Small intestine (tissue), 7 donors: Measurements from ENCODE around the gene TMC6. TPM values are rescaled to one million over a fixed set of nuclear protein-coding genes. Genes with fewer than 3 reads are reported as not detected.
A peak's percentile ranks its signal among the peaks of the same experiment; 100 is the strongest.

Source experiments
- DNase-seq, 2 donors: peaks; one replicate each; pipeline versions ENCODE4 v3.0.0 to v3.0.0-alpha.2; 2013
- FAIRE-seq: peaks from 2 replicates; lab custom pipeline; 2012; peaks lifted over from hg19 to GRCh38; lab: Jason Lieb, UNC
- H3K27ac ChIP-seq, 3 donors: one replicate each; pipeline ENCODE4 v1.5.1; 2013; ENCODE audit warnings: low read length in 2 of 3, mild to moderate bottlenecking in 2 of 3, control low read depth in 1 of 3, inconsistent platforms in 1 of 3, low read depth in 1 of 3, moderate library complexity in 1 of 3
- H3K27me3 ChIP-seq, 3 donors: one replicate each; pipeline ENCODE4 v1.6.1; 2013; ENCODE audit warnings: low read length in 3 of 3, inconsistent platforms in 1 of 3; ENCODE audit not compliant: control insufficient read depth in 3 of 3, insufficient read depth in 3 of 3
- H3K36me3 ChIP-seq, 3 donors: one replicate each; pipeline ENCODE4 v1.6.1; 2013; ENCODE audit warnings: low read length in 3 of 3, inconsistent platforms in 1 of 3, low read depth in 1 of 3, mild to moderate bottlenecking in 1 of 3, moderate library complexity in 1 of 3; ENCODE audit not compliant: control insufficient read depth in 3 of 3, insufficient read depth in 2 of 3
- H3K4me1 ChIP-seq, 3 donors: one replicate each; pipeline ENCODE4 v1.6.1; 2013; ENCODE audit warnings: low read length in 2 of 3, inconsistent platforms in 1 of 3, low read depth in 1 of 3, mild to moderate bottlenecking in 1 of 3, moderate library complexity in 1 of 3; ENCODE audit not compliant: control insufficient read depth in 3 of 3, insufficient read depth in 2 of 3
- H3K4me3 ChIP-seq, 3 donors: one replicate each; pipeline ENCODE4 v1.5.1; 2013; ENCODE audit warnings: low read length in 3 of 3, control low read depth in 1 of 3, inconsistent platforms in 1 of 3, low read depth in 1 of 3, mild to moderate bottlenecking in 1 of 3, moderate library complexity in 1 of 3
- H3K9me3 ChIP-seq, 2 donors: one replicate each; pipeline ENCODE4 v1.6.1; 2013; ENCODE audit warnings: low read depth in 1 of 2, low read length in 1 of 2; ENCODE audit not compliant: control insufficient read depth in 2 of 2, insufficient read depth in 1 of 2
- WGBS, 3 donors: extraction: QIAGEN DNeasy Blood & Tissue Kit; methylation state at CpG; one replicate each; pipeline ENCODE4 v1.1.7; 2013; 5-methylcytosine and 5-hydroxymethylcytosine counted together
- polyA plus RNA-seq, 4 donors: library from polyadenylated mRNA; stranded (reverse) in 3 of 4; unstranded in 1 of 4; fragments of 200-250 nt in 3 of 4; fragments of 120-200 nt in 1 of 4; gene quantifications; one replicate each; pipeline versions ENCODE4 v1.2.1 to v1.2.3, GENCODE V29; 2013
- donor health status: healthy with polysubstance abuse.
- donor health status: control.
- donor health status: control.
- donor health status: Bipolar disorder and iron deficiency.
- donor health status: healthy.

TMC6 gene
- polyA plus RNA-seq, 4 donors: 29.7 to 69.6 (median 50.5) TPM

DNA sequence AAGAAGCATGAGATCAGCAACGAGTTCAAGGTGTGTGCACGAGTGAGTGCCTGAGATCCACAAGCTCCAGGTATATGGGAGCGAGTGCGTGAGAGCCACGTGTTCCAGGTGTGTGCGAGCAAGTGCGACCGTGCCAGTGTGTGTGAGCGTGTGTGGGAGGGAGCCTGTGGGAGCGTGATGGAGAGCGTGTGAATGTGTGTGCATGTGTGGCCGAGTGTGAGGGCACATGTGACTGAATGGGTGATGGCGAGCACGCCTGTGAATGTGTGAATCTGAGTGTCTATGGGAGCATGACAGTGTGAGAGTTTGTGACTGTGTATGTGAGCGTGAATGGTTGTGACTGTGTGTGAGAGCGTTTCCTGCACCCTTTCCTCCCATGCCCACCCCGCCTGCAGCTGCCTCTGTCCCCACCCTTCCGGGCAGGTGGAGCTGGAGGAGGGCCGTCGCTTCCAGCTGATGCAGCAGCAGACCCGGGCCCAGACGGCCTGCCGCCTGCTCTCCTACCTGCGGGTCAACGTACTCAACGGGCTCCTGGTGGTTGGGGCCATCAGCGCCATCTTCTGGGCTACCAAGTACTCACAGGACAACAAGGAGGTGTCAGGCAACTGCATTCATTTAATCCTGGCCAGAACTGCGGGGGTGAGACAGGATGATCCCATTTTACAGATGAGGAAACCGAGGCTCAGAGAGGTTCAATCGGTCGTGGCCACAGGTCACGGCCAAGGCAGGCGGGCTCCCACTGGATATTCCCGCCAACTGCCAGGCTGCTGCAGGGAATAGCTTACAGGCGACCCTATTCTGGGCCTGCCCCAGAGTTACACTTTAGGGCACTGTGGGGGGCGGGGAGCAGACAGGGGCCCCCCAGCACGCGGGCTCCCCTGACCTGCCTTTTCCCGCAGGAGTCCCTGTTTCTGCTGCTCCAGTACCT is 5.7 kb upstream of the TMC6 start:
- FAIRE-seq: no peak
- no peaks in the 10 kb centered on the region for H3K9me3 ChIP-seq
- 44 to 48% (median 48%) methylated on average over 35 to 39 of the region's 39 CpGs for WGBS, 3 donors
- H3K27me3 ChIP-seq: peaks cover 0 to 15% (median 0%) of the 10 kb centered on the region in 3 donors
- no peak overlapping the region for H3K27ac ChIP-seq
- H3K4me1 ChIP-seq: peaks cover 0 to 39% (median 0%) of the 10 kb centered on the region in 3 donors
- H3K36me3 ChIP-seq: peaks cover 0 to 3% (median 0%) of the 10 kb centered on the region in 3 donors
- DNase-seq: peak; percentile 73 to 78
- no peak overlapping the region for H3K4me3 ChIP-seq

DNA sequence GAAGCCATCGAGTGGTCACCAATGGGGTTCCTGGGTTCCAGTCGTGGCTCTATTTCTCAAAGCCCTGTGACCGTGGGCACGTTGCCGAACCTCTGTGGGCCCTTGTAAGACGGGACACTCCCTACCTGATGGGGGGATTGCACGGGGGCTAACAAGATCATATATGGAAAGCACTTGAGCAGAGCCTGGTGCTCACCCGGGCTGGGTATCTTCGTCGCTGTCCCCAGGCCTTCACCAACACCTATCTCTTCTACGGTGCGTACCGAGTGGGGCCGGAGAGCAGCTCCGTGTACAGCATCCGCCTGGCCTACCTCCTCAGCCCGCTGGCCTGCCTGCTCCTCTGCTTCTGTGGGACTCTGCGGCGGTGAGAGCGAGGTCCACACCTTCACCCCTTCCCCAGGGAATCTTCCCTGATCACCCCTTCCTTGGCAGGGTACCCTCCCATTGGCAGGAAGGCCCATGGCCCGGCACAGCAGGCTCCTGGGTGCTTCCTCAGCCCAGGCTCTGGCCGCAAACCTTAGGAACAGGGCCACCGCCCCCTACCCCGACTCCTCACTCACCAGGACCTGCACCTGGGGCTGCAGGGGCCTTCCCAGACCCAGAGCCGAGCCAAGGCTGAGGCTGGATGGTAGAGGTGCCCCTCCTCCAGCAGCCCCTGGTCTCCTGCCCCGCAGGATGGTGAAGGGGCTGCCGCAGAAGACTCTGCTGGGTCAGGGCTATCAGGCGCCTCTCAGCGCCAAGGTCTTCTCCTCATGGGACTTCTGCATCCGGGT is 4.8 kb upstream of the TMC6 start:
- H3K4me1 ChIP-seq: peaks cover 0 to 43% (median 0%) of the 10 kb centered on the region in 3 donors
- FAIRE-seq (no peak), DNase-seq (no peak)
- H3K27me3 ChIP-seq: peaks cover 0 to 15% (median 0%) of the 10 kb centered on the region in 3 donors
- no peaks in the 10 kb centered on the region for H3K9me3 ChIP-seq
- WGBS, 3 donors: 79 to 85% (median 82%) methylated on average over 30 of the region's 30 CpGs
- no peak overlapping the region for H3K27ac ChIP-seq
- H3K4me3 ChIP-seq: no peak overlapping the region
- peaks cover 0 to 3% (median 0%) of the 10 kb centered on the region in 3 donors for H3K36me3 ChIP-seq

DNA sequence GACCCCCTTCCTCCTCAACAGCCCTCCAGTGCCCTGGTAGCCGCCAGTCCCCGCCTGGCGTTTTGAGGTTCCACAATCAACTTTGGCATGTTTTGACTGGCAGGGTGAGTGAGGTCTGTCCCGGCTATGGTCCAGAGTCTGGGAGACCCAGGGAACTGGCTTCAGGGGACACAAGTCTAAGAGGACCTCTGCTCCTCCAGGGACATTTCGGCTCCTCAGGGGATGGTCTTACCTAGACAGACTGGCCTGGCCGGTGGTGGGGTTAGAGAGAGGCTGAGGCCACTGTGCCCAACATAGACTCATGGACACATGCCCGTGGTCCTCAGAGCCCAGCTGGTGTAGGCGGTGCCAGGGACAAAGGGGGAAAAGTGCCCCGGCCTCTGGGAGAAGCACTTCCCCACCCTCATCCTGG is 4.2 kb upstream of the TMC6 start:
- DNase-seq (no peak), FAIRE-seq (no peak)
- Histone ChIP-seq H3K9me3 (no peaks in the 10 kb centered on the region), H3K36me3 (peaks cover 0 to 3% (median 0%) of the 10 kb centered on the region in 3 donors), H3K4me3 (peak overlapping the region in 1 of 3 donors; percentile 59), H3K27me3 (peaks cover 0 to 15% (median 0%) of the 10 kb centered on the region in 3 donors), H3K4me1 (peaks cover 0 to 45% (median 0%) of the 10 kb centered on the region in 3 donors), H3K27ac (no peak overlapping the region)
- WGBS, 3 donors: 56 to 80% (median 74%) methylated on average over 9 of the region's 9 CpGs

- WGBS, 3 donors: 2 to 15% (median 10%) methylated on average over 23 to 38 of the region's 38 CpGs
- FAIRE-seq (no peak), DNase-seq (peak; percentile 58 to 83)
- Histone ChIP-seq H3K9me3 (no peaks in the 10 kb centered on the region), H3K4me3 (peak overlapping the region; percentile 29 to 59 (median 58)), H3K4me1 (peaks cover 0 to 45% (median under 1%) of the 10 kb centered on the region in 3 donors), H3K36me3 (peaks cover 0 to 3% (median 0%) of the 10 kb centered on the region in 3 donors), H3K27me3 (peaks cover 0 to 15% (median 0%) of the 10 kb centered on the region in 3 donors), H3K27ac (no peak overlapping the region)
Observed at GRCh38 chr17:78132084-78132676, 3.6 kb upstream of the TMC6 start.

- Histone ChIP-seq H3K9me3 (no peaks in the 10 kb centered on the region), H3K4me3 (peak overlapping the region; percentile 29 to 59 (median 58)), H3K27ac (peak overlapping the region in 1 of 3 donors; percentile 53), H3K27me3 (peaks cover 0 to 15% (median 0%) of the 10 kb centered on the region in 3 donors), H3K4me1 (peaks cover 2 to 42% (median 6%) of the 10 kb centered on the region in 3 donors), H3K36me3 (peaks cover 0 to 10% (median under 1%) of the 10 kb centered on the region in 3 donors)
- 17 to 22% (median 20%) methylated on average over 52 to 74 of the region's 74 CpGs for WGBS, 3 donors
- DNase-seq (peak in 1 of 2 donors; percentile 60), FAIRE-seq (no peak)
Observed at GRCh38 chr17:78131172-78132083, 2.9 kb upstream of the TMC6 start.

DNA sequence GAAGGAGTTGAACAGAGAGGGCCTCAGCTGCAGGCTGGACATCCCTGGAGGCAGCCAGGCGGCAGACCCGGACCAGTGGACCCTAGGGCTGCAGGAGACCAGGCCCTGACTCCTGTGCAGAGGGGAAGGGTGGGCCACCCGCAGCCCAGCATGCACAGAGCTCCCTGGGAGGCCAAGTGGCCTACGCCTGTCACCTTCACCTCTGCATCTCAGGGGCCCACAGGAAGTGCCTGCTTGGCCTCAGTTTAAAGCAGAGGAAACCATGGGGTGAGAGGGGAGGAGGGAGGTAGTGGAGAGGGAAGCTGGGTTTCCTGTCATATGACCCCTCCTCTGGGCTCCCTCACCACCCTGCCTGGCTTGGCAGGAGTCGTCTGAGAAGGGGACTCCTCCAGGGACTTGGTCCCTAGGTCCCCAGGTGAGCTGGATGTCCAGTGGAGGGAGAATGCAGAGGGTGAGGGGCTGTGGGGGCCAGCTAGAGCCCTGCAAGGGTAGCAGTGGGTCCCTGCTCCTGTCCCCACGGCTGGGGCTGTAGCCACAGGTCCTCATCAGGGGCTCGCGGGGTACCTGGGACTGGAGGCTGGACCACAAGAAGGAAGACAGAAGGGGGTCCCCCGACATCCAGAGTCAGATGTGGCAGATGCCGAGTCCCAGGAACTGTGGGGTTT is 2.0 kb upstream of the TMC6 start, which contains the start of gene TMC8:
Gene TMC8 (plus strand): TSS at position 335 of the 665 bp plus-strand sequence. CDS start 818 bp downstream, outside the sequence.
- H3K4me3 ChIP-seq: peak within 1 kb of the TSS; percentile 24 to 59 (median 58)
- no peaks in the 10 kb centered on the region for H3K9me3 ChIP-seq
- WGBS, 3 donors: 54 to 72% (median 65%) methylated on average over 9 to 10 of the region's 10 CpGs
- H3K27me3 ChIP-seq: peaks cover 0 to 15% (median 0%) of the 10 kb centered on the region in 3 donors
- peaks cover 0 to 19% (median 3%) of the 10 kb centered on the region in 3 donors for H3K36me3 ChIP-seq
- FAIRE-seq (no peak), DNase-seq (peak in 1 of 2 donors; percentile 66)
- H3K4me1 ChIP-seq: peaks cover 2 to 50% (median 6%) of the 10 kb centered on the region in 3 donors
- peak within 1 kb of the TSS in 2 of 3 donors; percentile 25 to 83 for H3K27ac ChIP-seq

DNA sequence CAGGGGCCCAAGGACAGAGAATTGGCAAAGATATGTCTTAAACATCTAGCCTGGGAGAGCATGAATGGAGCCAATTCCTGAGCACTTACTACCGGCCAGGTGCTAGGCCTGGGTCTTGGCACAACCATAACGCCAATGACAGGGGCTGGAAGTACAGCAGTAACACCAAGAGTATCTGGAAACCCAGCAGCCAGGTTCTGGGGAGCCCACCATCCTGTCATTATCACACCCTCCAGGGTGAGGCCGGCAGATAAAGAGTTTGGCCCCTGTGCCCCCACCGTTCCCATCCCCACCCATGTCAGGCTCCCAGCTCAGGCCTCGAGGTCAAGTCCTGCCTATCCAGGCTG is 1.5 kb upstream of the TMC6 start:
- Histone ChIP-seq H3K4me1 (peaks cover 2 to 53% (median 6%) of the 10 kb centered on the region in 3 donors), H3K27me3 (peaks cover 0 to 15% (median 0%) of the 10 kb centered on the region in 3 donors), H3K36me3 (peaks cover 0 to 24% (median 6%) of the 10 kb centered on the region in 3 donors), H3K9me3 (no peaks in the 10 kb centered on the region), H3K4me3 (peak overlapping the region in 1 of 3 donors; percentile 31), H3K27ac (peak overlapping the region in 2 of 3 donors; percentile 25 to 83)
- FAIRE-seq (no peak), DNase-seq (no peak)
- 21 to 30% (median 29%) methylated on average over 5 of the region's 5 CpGs for WGBS, 3 donors
